GM04504 (cell line): ENCODE results near the gene MYPN.
A peak's percentile ranks its signal among the peaks of the same experiment; 100 is the strongest.
"Not testable (repeated sequence)": the region's sequence is repeated elsewhere in the genome, so short reads cannot be mapped to it uniquely, and the experiment has no call there.

Experiments used
- DNase-seq: peaks from one replicate; pipeline ENCODE4 v3.0.0-alpha.2; 2012; ENCODE audit warnings: low read depth

Gene MYPN

DNA sequence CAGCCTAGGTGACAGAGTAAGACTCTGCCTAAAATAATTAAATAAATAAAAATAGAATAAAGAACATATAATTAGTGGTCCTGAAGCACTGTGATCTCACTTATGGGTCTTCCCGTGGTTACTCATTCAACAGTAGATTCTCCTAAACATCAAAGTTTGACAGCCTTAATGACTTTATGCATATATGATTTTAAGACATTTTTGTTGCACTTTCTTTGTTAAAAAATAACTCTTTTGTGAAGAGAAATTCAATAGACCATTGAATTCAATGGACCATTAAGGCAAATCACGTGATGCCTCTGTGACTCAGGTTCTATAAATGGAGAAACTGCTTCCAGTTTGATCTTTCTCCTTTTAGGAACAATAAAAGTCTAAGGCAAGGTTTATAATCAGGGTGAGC, 63.0 kb downstream of the MYPN start:
- DNase-seq = no peak

DNA sequence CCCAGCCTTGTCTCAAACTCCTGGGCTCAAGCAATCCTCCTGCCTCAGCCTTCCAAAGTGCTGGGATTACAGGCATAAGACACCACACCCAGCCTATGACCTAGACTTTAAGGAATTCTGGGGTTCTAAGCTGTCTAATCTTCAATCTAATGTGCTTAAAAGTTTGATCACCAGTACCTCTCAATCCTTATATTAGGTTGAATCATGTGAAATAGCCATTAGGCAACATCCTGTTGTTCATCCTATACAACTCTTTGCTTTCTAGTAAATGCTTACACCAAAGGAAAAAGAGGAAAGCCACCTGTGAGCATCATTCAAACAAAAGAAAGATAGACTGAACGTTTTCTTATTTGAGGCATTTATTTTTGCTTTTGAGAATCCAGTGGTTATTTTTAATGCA, 66.7 kb downstream of the MYPN start:
- DNase-seq = no peak

DNA sequence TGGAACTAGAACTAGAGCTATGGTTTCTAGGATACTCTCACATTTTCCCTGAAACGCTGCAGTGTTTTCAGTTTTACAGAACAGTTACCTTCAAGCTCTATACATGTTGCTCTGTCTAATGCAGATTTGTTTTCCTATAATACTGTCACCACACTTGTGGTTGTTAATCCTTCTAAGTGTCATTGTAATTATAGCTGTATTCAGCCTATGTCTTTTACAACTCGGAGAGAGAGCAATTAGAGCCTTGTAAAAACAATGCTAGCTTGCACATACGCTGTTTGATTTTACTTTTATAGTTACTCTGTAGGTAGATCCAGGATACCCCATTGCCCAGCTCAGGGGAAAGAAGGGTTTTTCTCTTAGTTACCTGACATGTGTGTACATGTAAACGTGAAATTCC, 67.5 kb downstream of the MYPN start:
- DNase-seq = no peak

DNA sequence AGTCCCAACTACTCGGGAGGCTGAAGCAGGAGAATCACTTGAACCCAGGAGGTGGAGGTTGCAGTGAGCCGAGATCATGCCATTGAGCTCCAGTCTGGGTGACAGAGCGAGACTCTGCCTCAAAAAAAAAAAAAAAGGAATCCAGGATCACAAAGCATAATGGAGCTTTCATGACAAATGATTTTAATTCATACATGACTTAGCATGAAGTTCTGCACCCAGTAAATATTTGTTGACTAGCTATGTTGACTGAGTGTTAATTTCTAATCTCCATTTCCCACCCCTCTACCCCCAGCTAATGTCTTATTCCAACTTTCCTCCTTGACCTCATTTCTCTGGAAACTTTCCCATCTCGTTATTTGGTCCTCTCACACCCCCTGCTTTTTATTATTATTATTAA, 69.3 kb downstream of the MYPN start:
- DNase-seq = no peak

DNA sequence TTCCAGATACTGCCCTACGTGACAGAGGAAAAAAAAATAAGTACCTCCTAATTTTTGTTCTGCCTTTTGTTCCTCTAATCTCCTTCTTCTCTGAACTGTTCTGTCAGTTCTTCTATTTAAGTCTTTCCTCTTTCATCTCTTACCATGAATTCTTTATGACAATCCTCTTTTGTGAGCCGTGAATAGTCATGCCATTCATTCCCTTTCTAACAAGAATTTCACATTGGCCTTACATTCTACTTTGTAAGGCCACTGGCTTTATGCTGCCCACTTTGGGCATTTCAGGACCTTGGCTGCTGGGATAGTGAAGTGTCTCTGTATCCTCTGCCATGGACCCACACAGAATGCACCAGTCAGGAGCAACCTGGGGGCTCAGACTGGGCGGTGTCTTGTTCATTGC, 69.7 kb downstream of the MYPN start:
- no peak for DNase-seq

DNA sequence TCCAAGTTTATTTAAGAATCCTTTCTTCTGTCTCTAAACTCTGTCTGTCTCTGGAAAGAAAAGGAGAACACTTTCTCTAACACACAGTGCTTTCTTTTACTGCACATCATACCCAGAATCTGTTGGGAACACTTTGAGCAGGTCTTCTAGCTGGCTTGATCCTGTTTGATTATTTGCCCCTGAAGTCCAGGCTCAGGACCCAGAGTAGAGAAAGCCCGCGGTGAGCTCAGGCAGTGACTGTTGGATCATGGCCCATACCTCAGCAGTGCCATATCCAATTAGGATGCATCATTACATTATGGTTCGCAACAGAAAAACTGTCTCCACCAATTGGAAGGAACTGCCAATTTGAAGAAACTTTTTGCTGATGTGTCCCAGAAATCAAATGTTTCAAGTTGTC, 71.2 kb downstream of the MYPN start:
- no peak for DNase-seq

DNA sequence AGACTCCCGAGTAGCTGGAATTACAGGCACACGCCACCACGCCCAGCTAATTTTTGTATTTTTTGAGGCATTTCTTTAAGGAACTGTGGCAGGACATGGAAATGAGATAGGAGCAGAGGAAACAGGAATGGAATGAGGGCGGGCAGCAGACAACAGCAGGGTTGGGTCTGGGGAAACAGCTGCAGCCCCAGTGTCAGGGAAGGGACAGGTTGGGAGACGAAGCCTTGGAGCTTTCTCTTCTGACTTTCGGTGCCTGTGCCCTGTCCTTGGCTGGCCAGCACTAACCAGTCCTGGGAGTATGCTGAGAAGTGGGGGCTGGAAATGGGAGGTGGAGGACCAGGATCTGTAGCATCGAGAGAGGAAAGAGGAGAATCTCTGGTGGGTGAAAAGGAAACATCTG, 75.3 kb downstream of the MYPN start:
- no peak for DNase-seq

DNA sequence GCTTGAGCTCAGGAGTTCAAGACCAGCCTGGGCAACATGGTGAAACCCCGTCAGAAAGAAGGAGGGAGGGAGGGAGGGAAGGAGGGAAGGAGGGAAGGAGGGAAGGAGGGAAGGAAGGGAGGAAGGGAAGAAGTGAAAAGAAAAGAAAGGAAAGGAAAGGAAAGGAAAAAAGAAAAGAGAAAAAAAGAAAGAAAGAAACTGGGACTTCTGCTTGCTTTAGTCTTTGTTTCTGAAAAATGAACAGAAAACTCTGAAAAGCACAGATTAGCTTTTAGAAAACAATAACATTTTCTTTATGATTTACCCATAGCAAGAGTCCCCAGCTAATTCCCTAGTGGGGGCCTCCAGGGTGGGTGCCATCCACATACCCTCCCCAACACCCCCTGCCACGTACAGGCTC, 75.8 kb downstream of the MYPN start:
- no peak for DNase-seq

DNA sequence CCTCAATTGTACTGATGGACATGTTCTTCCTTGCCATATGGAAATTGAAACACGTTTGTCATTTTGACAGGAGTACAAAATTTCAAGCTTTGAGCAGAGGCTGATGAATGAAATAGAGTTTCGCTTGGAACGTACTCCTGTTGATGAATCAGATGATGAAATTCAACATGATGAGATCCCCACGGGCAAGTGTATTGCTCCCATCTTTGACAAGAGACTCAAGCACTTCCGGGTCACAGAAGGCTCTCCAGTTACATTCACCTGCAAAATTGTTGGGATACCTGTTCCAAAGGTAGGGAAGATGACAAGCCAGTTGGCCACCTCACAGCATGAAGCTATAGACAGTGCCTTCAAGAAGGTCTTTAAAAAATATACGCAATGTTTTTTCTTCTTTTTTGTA, 79.5 kb downstream of the MYPN start:
- no peak for DNase-seq

DNA sequence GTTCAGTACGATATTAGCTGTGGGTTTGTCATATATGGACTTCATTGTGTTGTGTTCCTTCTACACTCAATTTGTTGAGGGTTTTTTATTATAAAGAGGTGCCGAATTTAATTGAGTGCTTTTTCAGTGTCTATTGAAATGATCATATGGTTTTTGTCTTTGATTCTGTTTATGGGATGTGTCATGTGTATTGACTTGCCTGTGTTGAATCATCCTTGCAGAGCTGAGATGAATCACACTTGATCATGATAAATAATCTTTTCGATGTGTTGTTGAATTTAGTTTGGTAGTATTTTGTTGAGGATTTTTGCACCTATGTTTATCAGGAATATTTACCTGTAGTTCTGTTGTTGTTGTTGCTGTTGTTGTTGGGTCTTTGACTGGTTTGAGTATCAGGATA, 82.8 kb downstream of the MYPN start:
- DNase-seq = peak; percentile 3

DNA sequence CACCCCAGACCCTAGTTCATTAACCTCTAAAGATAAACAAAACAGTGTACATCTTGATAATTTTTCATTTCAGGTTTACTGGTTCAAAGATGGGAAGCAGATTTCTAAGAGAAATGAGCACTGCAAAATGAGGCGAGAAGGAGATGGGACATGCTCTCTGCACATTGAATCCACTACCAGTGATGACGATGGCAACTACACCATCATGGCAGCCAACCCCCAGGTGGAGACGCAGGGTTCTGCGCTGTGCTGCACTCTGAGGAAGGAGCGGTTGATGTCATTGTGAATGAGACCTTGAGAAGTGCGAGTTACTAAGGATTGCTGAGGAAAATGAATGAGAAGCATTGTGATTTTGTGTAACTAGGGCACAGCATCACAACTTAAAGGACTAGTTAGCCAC, 85.0 kb downstream of the MYPN start:
- no peak for DNase-seq

DNA sequence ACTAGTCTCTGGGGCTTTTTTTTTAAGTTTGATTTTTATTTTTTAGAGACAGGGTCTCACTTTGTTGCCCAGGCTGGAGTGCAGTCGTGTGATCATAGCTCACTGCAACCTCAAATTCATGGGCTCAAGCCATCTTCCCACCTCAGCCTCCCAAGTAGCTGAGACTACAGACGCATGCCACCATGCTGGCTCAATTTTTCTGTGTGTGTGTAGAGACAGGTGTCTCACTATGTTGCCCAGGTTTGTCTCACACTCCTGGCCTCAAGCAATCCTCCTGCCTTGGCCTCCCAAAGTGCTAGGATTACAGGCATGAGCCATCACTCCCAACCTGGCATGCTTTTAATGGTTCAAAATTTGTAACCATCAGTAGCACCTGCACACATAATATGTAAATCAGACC, 86.5 kb downstream of the MYPN start:
- DNase-seq = not testable (repeated sequence)

DNA sequence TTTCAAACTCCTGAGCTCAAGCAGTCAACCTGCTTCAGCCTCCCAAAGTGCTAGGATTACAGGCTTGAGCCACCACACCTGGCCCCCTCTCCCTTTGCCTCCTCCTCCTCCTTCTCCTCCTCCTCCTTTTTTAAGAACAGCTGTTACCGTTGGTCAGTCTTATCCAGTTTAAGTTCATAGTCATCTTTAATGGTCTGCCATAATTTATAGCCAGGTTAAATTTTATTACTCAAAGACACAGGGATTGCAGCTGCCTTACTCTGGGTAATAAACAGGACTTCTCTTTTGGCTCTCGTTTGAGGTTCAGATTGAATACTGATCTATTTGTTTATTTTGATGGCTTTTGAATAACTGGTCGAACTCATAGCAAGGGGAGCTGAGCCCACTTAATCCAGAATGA, 87.4 kb downstream of the MYPN start:
- no peak for DNase-seq

DNA sequence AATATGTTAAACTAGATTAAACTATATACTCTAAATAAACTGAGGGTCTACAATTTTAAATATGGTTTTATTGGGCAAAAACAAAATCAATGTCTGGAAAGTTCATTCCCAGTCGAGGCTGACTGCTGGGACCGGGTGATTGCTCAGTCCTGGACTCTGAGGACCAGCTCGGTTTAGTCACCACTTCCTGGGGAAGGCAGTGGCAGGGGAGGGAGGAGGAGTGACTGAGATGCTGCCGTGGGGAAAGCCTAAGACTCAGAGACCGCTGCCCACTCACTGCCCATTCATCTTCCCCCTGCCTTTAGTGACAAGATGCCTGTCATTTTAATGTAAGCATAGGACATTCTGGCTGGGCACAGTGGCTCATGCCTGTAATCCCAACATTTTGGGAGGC, 93.7 kb downstream of the MYPN start:
- DNase-seq = peak; percentile 39

DNA sequence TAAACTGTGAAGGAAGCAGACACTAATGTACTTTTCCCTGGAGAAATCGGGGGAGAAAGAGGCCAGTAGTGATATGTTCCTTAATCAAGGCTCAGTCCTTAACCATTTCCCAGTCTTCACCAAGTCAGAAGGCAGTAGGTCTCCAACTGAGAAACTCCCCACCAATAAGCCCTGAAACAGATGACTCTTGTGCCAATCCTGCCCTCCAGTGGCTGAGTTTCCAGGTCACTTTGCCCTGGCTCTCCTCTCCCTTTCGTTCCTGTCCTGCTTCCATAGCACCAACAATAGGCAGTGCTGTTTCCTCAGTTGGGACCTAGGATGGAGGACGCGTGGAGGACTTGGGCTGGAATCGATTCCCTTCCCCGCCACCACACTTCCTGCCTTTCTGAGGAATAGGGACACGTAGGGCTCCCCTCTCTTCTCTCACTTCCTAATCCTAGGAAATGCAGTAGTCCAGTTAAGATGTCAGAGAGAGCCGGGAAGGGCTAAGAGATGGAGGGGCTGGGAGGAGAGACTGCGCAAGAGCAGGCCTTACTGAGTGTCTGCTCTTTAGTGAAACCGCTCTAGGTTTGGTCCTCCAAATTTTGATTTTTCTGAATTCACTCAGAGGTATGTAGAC, 99.2 kb downstream of the MYPN start:
- peak; percentile 48 for DNase-seq

DNA sequence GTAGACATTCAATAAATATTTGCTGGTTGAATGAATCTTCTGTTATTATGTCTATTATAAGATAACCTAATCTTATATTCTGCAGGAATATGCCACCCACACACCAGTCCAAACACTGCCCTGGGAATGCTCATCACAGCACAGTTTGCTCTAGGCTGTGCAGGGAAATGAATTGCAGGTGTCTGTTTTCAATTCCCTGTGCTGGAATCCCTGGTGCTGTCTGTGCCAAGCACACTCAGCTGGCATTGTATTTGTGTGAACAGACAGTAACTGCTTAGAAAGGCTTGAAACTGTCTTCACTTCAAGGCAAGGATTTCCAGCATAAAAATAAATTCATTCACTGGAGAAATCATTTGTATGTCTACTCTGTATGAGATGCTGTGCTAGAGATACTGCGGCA, 102.4 kb downstream of the MYPN start:
- no peak for DNase-seq

DNA sequence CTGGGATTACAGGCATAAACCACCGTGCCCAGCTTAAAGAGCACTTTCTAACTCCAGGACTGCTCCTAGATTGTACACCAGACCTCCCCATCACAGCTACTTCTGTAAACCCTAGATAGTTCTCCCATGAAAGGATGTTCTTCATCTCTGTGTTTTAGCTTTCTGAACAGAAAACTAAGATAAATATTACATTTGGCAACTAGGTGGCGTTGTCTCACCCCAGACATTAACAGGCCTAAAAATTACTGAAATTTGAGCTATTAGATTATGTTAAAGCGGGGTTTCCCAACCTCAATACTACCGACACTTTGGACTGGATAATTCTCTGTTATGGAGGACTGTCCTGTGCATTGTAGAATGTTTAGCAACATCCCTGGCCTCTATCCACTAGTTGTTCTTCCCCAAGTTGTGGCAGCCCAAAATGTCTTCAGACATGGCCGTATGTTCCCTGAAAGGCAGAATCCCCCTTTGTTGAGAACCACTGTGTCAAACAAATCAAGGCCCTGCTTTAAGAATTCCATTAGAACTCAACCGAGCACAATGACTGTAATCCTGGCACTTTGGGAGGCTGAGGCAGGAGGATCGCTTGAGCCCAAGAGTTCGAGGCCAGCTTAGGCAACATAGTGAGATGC, 103.5 kb downstream of the MYPN start:
- peak; percentile 15 for DNase-seq

DNA sequence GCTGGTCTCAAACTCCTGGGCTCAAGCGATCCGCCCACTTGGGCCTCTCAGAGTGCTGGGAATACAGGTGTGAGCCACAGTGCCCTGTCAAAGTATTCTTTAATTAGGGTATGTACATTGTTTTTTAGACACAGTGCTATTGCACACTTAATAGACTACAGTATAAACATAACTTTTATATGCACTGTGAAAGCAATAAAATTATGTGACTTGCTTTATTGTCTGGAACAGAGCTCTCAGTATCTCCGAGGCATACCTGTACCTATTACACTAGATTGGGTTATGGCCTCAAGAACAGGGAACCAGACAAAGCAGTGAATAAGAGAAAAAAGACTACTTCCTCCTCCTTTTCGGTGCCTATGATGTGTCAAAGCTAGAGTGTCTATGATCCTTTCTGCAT, 109.5 kb downstream of the MYPN start:
- DNase-seq = no peak

DNA sequence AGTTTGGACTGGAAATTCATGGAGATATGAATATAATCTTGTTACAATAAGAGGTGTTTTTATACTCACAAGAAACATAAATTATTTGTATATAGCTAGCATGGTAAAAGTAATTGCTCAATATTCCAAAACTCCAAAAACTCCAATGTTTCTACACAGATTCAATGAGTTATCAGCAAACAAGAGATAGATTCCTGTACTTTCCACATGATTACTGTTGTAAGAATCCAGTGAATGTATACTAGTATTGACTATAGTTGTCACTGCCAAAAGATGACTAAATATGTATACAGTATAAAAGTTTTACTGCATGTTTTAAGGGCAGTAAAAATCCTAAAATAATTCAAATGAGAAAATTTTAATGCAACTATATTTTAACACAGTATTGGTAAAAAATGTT, 111.9 kb downstream of the MYPN start:
- no peak for DNase-seq

DNA sequence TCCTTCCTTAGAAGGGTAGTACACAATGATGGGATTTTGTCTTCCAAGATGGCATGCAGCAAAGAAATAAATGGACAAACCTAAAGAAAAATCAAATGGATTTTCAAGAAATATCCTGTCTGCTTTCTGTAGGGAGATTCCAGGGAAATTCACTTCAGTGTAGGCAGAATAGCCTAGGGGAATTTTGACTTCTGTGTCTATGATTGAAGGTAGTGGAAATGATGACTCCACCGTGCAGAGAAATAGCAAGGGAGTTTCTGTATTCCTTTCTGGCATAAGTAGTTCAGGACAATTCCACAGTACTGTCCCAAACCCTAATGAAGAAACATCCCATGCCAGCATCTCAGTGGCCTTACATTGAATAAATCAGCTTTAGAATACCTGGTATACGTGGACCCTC, 113.1 kb downstream of the MYPN start:
- DNase-seq = no peak

DNA sequence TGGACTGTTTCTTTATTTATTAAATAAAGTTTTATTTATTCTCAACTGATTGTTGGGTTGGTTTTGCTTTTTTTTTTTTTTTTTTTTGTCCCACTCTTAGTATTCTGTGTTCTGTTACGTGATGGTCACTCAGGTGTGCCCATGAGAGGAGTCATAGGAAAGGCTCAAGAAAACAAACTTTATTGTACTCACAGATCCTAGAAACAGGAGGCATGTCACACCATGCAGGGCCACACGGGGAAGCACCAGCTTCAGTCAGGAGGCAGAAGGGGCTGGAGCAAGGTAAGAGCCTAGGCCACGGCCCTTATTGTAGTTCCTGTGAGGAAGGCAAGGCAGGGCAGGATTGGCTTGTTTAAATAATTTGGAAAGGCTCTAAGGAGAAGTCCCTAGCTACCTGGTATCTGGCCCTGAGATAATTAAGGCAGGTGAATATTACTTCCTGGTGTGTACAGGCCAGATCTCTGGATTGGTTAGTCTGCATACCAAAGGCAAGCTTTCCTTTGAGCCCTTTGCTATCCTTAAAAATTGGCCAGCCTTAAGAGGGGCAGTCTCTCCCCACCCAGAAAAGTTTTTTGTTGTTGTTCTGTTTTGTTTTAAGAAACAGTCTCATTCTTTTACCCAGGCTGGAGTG, 114.4 kb downstream of the MYPN start:
- DNase-seq = no peak

DNA sequence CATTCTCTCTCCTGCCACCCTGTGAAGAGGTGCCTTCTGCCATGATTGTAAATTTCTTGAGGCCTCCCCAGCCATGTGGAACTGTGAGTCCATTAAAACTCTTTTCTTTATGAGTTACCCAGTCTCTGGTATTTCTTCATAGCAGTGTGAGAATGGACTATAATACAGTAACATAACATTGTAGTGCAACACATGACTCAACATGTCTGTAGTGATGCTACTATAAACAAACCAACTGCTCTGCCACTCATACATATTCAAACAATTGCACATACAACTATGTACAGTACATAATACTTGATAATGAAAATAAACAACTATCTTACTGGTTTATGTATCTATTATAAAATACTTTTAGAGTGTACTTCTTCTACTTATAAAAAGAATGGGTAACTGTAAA, 115.5 kb downstream of the MYPN start:
- DNase-seq = no peak

DNA sequence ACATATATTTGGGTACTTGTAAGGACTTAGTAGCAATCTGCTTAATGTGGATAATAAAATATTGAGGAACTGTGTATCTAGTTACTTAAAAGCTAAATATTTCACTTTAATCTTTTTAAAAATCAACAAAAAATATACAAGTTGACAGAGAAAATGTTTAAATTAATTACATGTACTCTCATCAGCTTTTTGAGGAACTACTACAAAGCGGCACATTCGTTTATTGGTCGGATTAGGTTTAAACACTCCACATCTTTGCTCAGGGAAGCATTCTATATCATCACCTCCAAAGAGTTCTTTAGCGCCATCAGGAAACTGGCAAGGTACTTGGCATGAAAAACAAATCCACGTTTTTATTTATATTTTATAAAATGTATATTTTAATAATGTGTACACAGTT, 121.0 kb downstream of the MYPN start:
- DNase-seq = no peak
